Thoracic aorta (tissue), 2 donors: ENCODE data around the gene ZDHHC3. TPM values are rescaled to one million over a fixed set of nuclear protein-coding genes. Genes with fewer than 3 reads are reported as not detected.

Source experiments
- ATAC-seq: fragments of 150-250 bp; one replicate; pipeline ENCODE4 v1.8.0; 2017; ENCODE audit warnings: low read depth; ENCODE audit not compliant: insufficient number of reproducible peaks, low FRiP score
- DNase-seq: peaks from one replicate; pipeline ENCODE4 v3.0.0-alpha.2; 2020; ENCODE audit warnings: low spot score
- H3K27ac ChIP-seq, 2 donors: fragments of 200-600 bp; sonication (generic); 1 replicate in 1 of 2; 2 replicates in 1 of 2; pipeline ENCODE4 v1.5.1; 2016; ENCODE audit warnings: mild to moderate bottlenecking in 2 of 2, moderate library complexity in 2 of 2
- H3K27me3 ChIP-seq: fragments of 200-600 bp; sonication (generic); replicated peaks from 2 replicates; pipeline ENCODE4 v1.6.0; 2016; ENCODE audit warnings: mild to moderate bottlenecking; ENCODE audit not compliant: insufficient read depth
- H3K36me3 ChIP-seq: fragments of 200-600 bp; sonication (generic); one replicate; pipeline ENCODE4 v1.5.1; 2016
- H3K4me1 ChIP-seq, 2 donors: fragments of 200-600 bp; sonication (generic); 1 replicate in 1 of 2; 2 replicates in 1 of 2; pipeline versions ENCODE4 v1.5.1 to v1.6.0; 2016; ENCODE audit warnings: low read depth in 2 of 2, mild to moderate bottlenecking in 1 of 2; ENCODE audit not compliant: control insufficient read depth in 1 of 2
- H3K4me3 ChIP-seq: fragments of 200-600 bp; sonication (generic); 2 replicates; pipeline ENCODE4 v1.5.1; 2016; ENCODE audit warnings: mild to moderate bottlenecking
- H3K9me3 ChIP-seq: fragments of 200-600 bp; sonication (generic); 2 replicates; pipeline ENCODE4 v1.5.1; 2016
- total RNA-seq, 2 donors: library from RNA; depleted of rRNA; stranded (reverse); fragments of >200 nt; gene quantifications; one replicate each; pipeline versions ENCODE4 v1.1.0 to v1.2.3, GENCODE V29; 2016
- TF ChIP-seq, protein P1 (sequence below): fragments of 200-600 bp; sonication (generic); IDR thresholded peaks from one replicate; pipeline ENCODE4 v1.5.1; 2019; ENCODE audit warnings: antibody characterized with exemption

Gene ZDHHC3
- total RNA-seq, 2 donors from 2014 or later: 70.8 to 72.3 TPM

DNA sequence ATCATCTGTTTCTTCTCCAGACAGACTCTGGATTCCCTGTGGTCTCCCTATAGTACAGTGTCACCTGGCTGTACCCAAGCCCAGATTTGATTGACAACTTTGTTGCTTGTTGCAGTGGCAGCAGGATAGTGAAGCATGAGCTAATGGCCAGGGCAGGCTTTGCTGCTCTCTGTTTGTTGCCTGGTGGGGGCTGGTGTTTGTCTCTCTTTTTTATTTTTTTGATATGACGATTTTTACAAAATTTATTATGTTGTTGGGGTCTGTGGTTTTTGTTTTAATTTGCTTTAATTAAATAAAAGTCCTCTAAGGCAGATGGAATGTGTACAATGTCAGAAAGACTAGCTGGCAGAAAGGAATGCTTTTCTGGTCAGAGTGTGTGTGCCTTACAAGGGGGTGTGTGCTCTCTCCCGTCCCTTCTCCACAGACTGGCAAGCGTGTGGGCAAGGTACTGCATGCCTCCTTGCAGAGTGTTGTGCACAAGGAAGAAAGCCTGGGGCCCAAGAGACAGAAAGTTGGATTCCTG is 34.9 kb upstream of the ZDHHC3 start:
- peak overlapping the region; percentile 48 for H3K4me3 ChIP-seq
- DNase-seq (no peak), ATAC-seq (no peak)
- H3K27ac ChIP-seq: peak overlapping the region; percentile 84 to 90
- H3K27me3 ChIP-seq: no peaks in the 10 kb centered on the region
- peaks cover 21 to 31% of the 10 kb centered on the region in 2 donors for H3K4me1 ChIP-seq
- H3K9me3 ChIP-seq: no peaks in the 10 kb centered on the region
- TF ChIP-seq, protein P1, sequence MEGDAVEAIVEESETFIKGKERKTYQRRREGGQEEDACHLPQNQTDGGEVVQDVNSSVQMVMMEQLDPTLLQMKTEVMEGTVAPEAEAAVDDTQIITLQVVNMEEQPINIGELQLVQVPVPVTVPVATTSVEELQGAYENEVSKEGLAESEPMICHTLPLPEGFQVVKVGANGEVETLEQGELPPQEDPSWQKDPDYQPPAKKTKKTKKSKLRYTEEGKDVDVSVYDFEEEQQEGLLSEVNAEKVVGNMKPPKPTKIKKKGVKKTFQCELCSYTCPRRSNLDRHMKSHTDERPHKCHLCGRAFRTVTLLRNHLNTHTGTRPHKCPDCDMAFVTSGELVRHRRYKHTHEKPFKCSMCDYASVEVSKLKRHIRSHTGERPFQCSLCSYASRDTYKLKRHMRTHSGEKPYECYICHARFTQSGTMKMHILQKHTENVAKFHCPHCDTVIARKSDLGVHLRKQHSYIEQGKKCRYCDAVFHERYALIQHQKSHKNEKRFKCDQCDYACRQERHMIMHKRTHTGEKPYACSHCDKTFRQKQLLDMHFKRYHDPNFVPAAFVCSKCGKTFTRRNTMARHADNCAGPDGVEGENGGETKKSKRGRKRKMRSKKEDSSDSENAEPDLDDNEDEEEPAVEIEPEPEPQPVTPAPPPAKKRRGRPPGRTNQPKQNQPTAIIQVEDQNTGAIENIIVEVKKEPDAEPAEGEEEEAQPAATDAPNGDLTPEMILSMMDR: no peak
- H3K36me3 ChIP-seq: peaks cover 3% of the 10 kb centered on the region

DNA sequence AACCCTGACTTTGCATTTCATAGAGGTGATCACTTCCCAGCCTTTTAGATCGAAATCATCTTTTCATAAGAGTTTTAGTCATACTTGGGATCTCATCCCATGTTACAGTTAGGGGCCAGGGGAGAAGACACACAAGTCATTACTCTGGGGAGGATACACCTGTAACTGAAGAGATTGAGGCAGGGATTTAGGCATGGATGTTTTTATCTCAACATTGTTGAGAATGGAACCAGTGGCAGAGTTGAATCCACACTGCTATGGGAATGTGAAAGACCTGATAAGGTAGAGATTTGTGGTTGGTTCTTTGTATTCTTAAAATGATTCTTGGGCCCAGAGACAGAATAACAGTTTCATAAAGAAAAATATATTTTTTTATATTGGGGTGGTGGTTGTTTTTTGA is 33.9 kb upstream of the ZDHHC3 start:
- TF ChIP-seq, protein P1: no peak
- H3K4me3 ChIP-seq: no peak overlapping the region
- no peaks in the 10 kb centered on the region for H3K27me3 ChIP-seq
- H3K36me3 ChIP-seq: peaks cover 10% of the 10 kb centered on the region
- DNase-seq (no peak), ATAC-seq (no peak)
- no peaks in the 10 kb centered on the region for H3K9me3 ChIP-seq
- peak overlapping the region; percentile 84 to 90 for H3K27ac ChIP-seq
- H3K4me1 ChIP-seq: peaks cover 21 to 31% of the 10 kb centered on the region in 2 donors

DNA sequence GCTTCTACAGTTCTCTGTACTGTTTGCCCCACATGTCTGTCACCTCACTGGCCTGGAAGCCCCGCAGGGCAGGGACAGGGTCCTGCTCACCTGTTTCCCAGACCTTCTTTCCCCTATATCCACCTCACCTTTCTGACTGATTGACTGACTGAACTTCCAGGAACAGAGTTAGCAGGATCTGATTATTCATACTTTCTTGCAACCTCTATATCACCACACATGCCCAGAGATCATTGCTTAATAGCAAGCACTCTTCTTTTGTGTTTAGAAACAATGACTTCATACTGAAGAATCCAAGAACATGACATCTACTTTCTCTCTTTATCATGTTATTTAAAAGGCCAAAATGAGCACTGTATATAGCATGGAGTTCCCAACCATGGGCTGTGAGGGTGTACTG is 32.1 kb upstream of the ZDHHC3 start:
- Histone ChIP-seq H3K4me1 (peaks cover 21 to 31% of the 10 kb centered on the region in 2 donors), H3K36me3 (peaks cover 17% of the 10 kb centered on the region), H3K27me3 (no peaks in the 10 kb centered on the region), H3K27ac (no peak overlapping the region), H3K9me3 (no peaks in the 10 kb centered on the region), H3K4me3 (no peak overlapping the region)
- no peak for ATAC-seq
- DNase-seq: no peak
- TF ChIP-seq, protein P1: no peak

DNA sequence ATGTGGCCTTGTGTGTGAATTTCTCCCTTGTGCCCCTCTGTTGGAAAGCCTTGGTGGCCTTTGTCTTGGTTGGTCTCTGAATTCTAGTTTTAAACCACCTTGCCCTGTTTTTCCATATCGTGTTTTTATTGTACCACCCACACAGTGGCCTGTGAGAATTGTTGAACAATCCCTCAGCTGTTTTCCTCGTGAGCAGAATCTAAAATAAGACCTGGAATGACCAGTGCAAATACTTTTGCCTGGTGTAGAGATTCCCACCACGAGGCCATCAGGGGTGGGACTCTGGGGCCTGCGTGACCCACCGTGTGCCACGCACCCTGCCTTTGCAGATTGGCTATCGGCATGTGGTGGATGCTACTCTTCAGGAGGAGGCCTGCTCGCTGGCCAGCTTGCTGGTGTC is 31.1 kb upstream of the ZDHHC3 start:
- DNase-seq (no peak), ATAC-seq (no peak)
- Histone ChIP-seq H3K27ac (no peak overlapping the region), H3K9me3 (no peaks in the 10 kb centered on the region), H3K4me1 (peaks cover 15 to 22% of the 10 kb centered on the region in 2 donors), H3K36me3 (peaks cover 24% of the 10 kb centered on the region), H3K27me3 (no peaks in the 10 kb centered on the region), H3K4me3 (no peak overlapping the region)
- TF ChIP-seq, protein P1: no peak

DNA sequence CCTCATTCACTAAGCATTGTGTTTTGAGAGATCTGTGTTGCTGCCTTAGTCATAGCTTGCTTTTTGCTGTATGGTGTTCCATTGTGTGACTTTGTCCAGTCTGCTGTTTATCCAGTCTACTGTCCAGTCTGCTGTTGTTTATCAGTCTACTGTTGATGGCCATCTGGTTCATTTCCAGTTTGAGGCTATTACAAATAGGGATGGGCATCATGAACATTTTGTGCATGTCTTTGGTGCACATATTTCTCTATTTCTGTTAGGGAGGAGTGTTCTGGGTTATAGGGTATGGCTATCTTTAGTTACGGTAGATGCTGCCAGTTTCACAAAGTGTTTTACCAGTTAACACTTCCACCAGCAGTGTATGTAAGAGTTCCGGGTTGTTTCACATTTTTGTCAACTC is 27.9 kb upstream of the ZDHHC3 start:
- TF ChIP-seq, protein P1: no peak
- H3K27me3 ChIP-seq: no peaks in the 10 kb centered on the region
- peaks cover 42% of the 10 kb centered on the region for H3K36me3 ChIP-seq
- H3K9me3 ChIP-seq: no peaks in the 10 kb centered on the region
- H3K4me3 ChIP-seq: no peak overlapping the region
- no peak for DNase-seq
- H3K4me1 ChIP-seq: no peaks in the 10 kb centered on the region
- no peak overlapping the region for H3K27ac ChIP-seq
- no peak for ATAC-seq
